Dermis blood vessel endothelial cell (primary cell): ENCODE results near the gene BBS9. TPM values are rescaled to one million over a fixed set of nuclear protein-coding genes. Genes with fewer than 3 reads are reported as not detected.

Experiments
- DNase-seq: peaks from one replicate; pipeline ENCODE4 v3.0.0; 2010
- total RNA-seq: library from RNA; depleted of rRNA; stranded (reverse); fragments of >200 nt; gene quantifications from 2 replicates; pipeline ENCODE4 v1.2.3, GENCODE V29; 2014

Gene BBS9
- total RNA-seq, 1 donor from 2014 or later = 13.1 TPM

- no peak for DNase-seq
Observed at GRCh38 chr7:33558549-33559323, 429.4 kb downstream of the BBS9 start.

GRCh38 chr7:33559324-33559710 is 430.0 kb downstream of the BBS9 start:
- no peak for DNase-seq

- DNase-seq = no peak
Observed at GRCh38 chr7:33562996-33563395, 433.6 kb downstream of the BBS9 start.

- no peak for DNase-seq
Observed at GRCh38 chr7:33563651-33564050, 434.3 kb downstream of the BBS9 start.

- DNase-seq = peak; percentile 63
Observed at GRCh38 chr7:33578166-33578565, 448.8 kb downstream of the BBS9 start.

- DNase-seq = no peak
Observed at GRCh38 chr7:33578881-33579672, 449.7 kb downstream of the BBS9 start.

- DNase-seq = no peak
Observed at GRCh38 chr7:33579673-33579960, 450.3 kb downstream of the BBS9 start.

GRCh38 chr7:33581236-33581635 is 451.9 kb downstream of the BBS9 start:
- DNase-seq = no peak

- no peak for DNase-seq
Observed at GRCh38 chr7:33582104-33582503, 452.7 kb downstream of the BBS9 start.

- DNase-seq = no peak
Observed at GRCh38 chr7:33582533-33582932, 453.2 kb downstream of the BBS9 start.

GRCh38 chr7:33589911-33590310 is 460.5 kb downstream of the BBS9 start:
- DNase-seq = no peak

GRCh38 chr7:33590916-33591315 is 461.6 kb downstream of the BBS9 start:
- peak; percentile 40 for DNase-seq

- peak; percentile 59 for DNase-seq
Observed at GRCh38 chr7:33591490-33591889, 462.1 kb downstream of the BBS9 start.

GRCh38 chr7:33592718-33593117 is 463.4 kb downstream of the BBS9 start:
- no peak for DNase-seq

- no peak for DNase-seq
Observed at GRCh38 chr7:33593611-33594010, 464.2 kb downstream of the BBS9 start.

- DNase-seq = no peak
Observed at GRCh38 chr7:33596686-33597085, 467.3 kb downstream of the BBS9 start.

GRCh38 chr7:33597181-33597580 is 467.8 kb downstream of the BBS9 start:
- no peak for DNase-seq

- peak; percentile 6 for DNase-seq
Observed at GRCh38 chr7:33601101-33601500, 471.7 kb downstream of the BBS9 start.

- DNase-seq = no peak
Observed at GRCh38 chr7:33601884-33602283, 472.5 kb downstream of the BBS9 start.

- DNase-seq = peak; percentile 66
Observed at GRCh38 chr7:33604056-33604455, 474.7 kb downstream of the BBS9 start.

- DNase-seq = no peak
Observed at GRCh38 chr7:33610918-33611317, 481.6 kb downstream of the BBS9 start.

GRCh38 chr7:33612442-33612841 is 483.1 kb downstream of the BBS9 start:
- DNase-seq = no peak

- DNase-seq = no peak
Observed at GRCh38 chr7:33614357-33615117, 485.2 kb downstream of the BBS9 start.

- no peak for DNase-seq
Observed at GRCh38 chr7:33616752-33617151, 487.4 kb downstream of the BBS9 start.
